CD14-positive monocyte (primary cell): ENCODE results near the gene RAET1E. TPM values are rescaled to one million over a fixed set of nuclear protein-coding genes. Genes with fewer than 3 reads are reported as not detected.

Experiments
- DNase-seq, 3 donors: peaks; one replicate each; pipeline ENCODE4 v3.0.0-alpha.2; 2011 to 2022
- H2AFZ ChIP-seq: 2 replicates; pipeline ENCODE4 v1.6.0; 2012; ENCODE audit warnings: mild to moderate bottlenecking, low read depth, low read length, inconsistent platforms; ENCODE audit not compliant: insufficient read depth, poor library complexity, severe bottlenecking
- H3K27ac ChIP-seq, 2 donors: 1 replicate in 1 of 2; 2 replicates in 1 of 2; pipeline ENCODE4 v1.5.1; 2012 to 2013; ENCODE audit warnings: low read length in 2 of 2, control low read depth in 1 of 2, inconsistent platforms in 1 of 2, low read depth in 1 of 2, mild to moderate bottlenecking in 1 of 2
- H3K27me3 ChIP-seq, 2 donors: one replicate each; pipeline versions ENCODE4 v1.6.0 to v1.6.1; 2011 to 2013; ENCODE audit warnings: low read length in 2 of 2; ENCODE audit not compliant: control insufficient read depth in 2 of 2, insufficient read depth in 2 of 2
- H3K36me3 ChIP-seq, 2 donors: replicated peaks in 1 of 2; 1 replicate in 1 of 2; 2 replicates in 1 of 2; pipeline versions ENCODE4 v1.5.1 to v1.6.1; 2012 to 2013; ENCODE audit warnings: low read length in 2 of 2, control low read depth in 1 of 2, inconsistent platforms in 1 of 2, mild to moderate bottlenecking in 1 of 2; ENCODE audit not compliant: insufficient read depth in 2 of 2, control insufficient read depth in 1 of 2
- H3K4me1 ChIP-seq, 2 donors: 1 replicate in 1 of 2; 2 replicates in 1 of 2; pipeline versions ENCODE4 v1.5.1 to v1.6.1; 2012 to 2013; ENCODE audit warnings: low read length in 2 of 2, control low read depth in 1 of 2, inconsistent platforms in 1 of 2, mild to moderate bottlenecking in 1 of 2, moderate library complexity in 1 of 2; ENCODE audit not compliant: insufficient read depth in 2 of 2, control insufficient read depth in 1 of 2
- H3K4me2 ChIP-seq: replicated peaks from 2 replicates; pipeline ENCODE3; 2012; ENCODE audit warnings: low read length, moderate library complexity, mild to moderate bottlenecking; ENCODE audit not compliant: poor library complexity, severe bottlenecking; ENCODE audit errors: extremely low read depth
- H3K4me3 ChIP-seq, 3 experiments: fragments of 200-600 bp in 1 of 3; sonication (generic) in 1 of 3; replicated peaks in 1 of 3; 1 replicate in 2 of 3; 2 replicates in 1 of 3; pipeline ENCODE4 v1.5.1; 2011 to 2013; ENCODE audit warnings: low read length in 3 of 3, mild to moderate bottlenecking in 3 of 3, control low read depth in 2 of 3, low read depth in 2 of 3, inconsistent platforms in 1 of 3, moderate library complexity in 1 of 3
- H3K79me2 ChIP-seq: 2 replicates; pipeline ENCODE4 v1.6.0; 2012; ENCODE audit warnings: mild to moderate bottlenecking, control low read depth, inconsistent platforms, low read length, moderate library complexity; ENCODE audit not compliant: insufficient read depth
- H3K9ac ChIP-seq: 2 replicates; pipeline ENCODE4 v1.6.0; 2017; ENCODE audit warnings: low read length, mild to moderate bottlenecking; ENCODE audit not compliant: insufficient read depth, poor library complexity, severe bottlenecking
- H3K9me3 ChIP-seq, 2 donors: replicated peaks in 1 of 2; 1 replicate in 1 of 2; 2 replicates in 1 of 2; pipeline versions ENCODE4 v1.5.1 to v1.6.1; 2012 to 2013; ENCODE audit warnings: low read length in 2 of 2, control low read depth in 1 of 2; ENCODE audit not compliant: control insufficient read depth in 1 of 2, insufficient read depth in 1 of 2
- H4K20me1 ChIP-seq: 2 replicates; pipeline ENCODE4 v1.6.0; 2012; ENCODE audit warnings: mild to moderate bottlenecking, low read length, control low read depth, moderate library complexity; ENCODE audit not compliant: insufficient read depth
- H3K27ac Mint-ChIP-seq, 7 donors: one replicate each; pipeline ENCODE4 v1.8.0; 2020; ENCODE audit warnings: mild to moderate bottlenecking in 7 of 7, mixed read lengths in 7 of 7, moderate library complexity in 6 of 7, inconsistent platforms in 2 of 7
- H3K27me3 Mint-ChIP-seq, 3 donors: one replicate each; pipeline ENCODE4 v1.8.0; 2021 to 2022; ENCODE audit warnings: low read depth in 3 of 3, mild to moderate bottlenecking in 3 of 3, mixed read lengths in 3 of 3, moderate library complexity in 3 of 3, inconsistent platforms in 1 of 3
- H3K36me3 Mint-ChIP-seq, 2 donors: one replicate each; pipeline ENCODE4 v1.8.0; 2020; ENCODE audit warnings: mixed read lengths in 2 of 2, inconsistent platforms in 1 of 2, mild to moderate bottlenecking in 1 of 2
- H3K4me1 Mint-ChIP-seq: one replicate; pipeline ENCODE4 v1.8.0; 2020; ENCODE audit warnings: mild to moderate bottlenecking, mixed read lengths
- H3K4me3 Mint-ChIP-seq, 2 donors: one replicate each; pipeline ENCODE4 v1.8.0; 2020; ENCODE audit warnings: mild to moderate bottlenecking in 2 of 2, mixed read lengths in 2 of 2, moderate library complexity in 1 of 2
- H3K9me3 Mint-ChIP-seq, 7 donors: one replicate each; pipeline ENCODE4 v1.8.0; 2020 to 2022; ENCODE audit warnings: mixed read lengths in 7 of 7, mild to moderate bottlenecking in 6 of 7, moderate library complexity in 6 of 7, inconsistent platforms in 2 of 7
- WGBS: methylation state at CpG from one replicate; pipeline ENCODE4 v1.1.5; 2013; ENCODE audit warnings: missing lambda C conversion rate; ENCODE audit not compliant: insufficient coverage; 5-methylcytosine and 5-hydroxymethylcytosine counted together
- intact Hi-C, 2 donors: fragments of 100-400 bp; cut with micrococcal nuclease; formaldehyde crosslinking; loops; one replicate each; pipeline versions ENCODE4 v1.15.0 to v1.15.1; 2023
- polyA plus RNA-seq, 3 donors: library from polyadenylated mRNA; depleted of rRNA in 1 of 3; unstranded in 2 of 3; stranded (reverse) in 1 of 3; fragments of 300-500 nt in 2 of 3; fragments of >200 nt in 1 of 3; fragmentation: Illumina TruSeq in 2 of 3; gene quantifications; 1 replicate in 2 of 3; 2 replicates in 1 of 3; pipeline ENCODE4 v1.2.3, GENCODE V29; 2012 to 2021
- TF ChIP-seq, protein P1 (sequence below): fragments of 200-600 bp; IDR thresholded peaks from one replicate; pipeline ENCODE4 v1.8.0; 2022; ENCODE audit warnings: antibody characterized with exemption, mild to moderate bottlenecking

Gene RAET1E
- polyA plus RNA-seq, 3 donors, result not detected

GRCh38 chr6:149881066-149881766 lies 16.7 kb downstream of the RAET1E start:
- TF ChIP-seq, protein P1, sequence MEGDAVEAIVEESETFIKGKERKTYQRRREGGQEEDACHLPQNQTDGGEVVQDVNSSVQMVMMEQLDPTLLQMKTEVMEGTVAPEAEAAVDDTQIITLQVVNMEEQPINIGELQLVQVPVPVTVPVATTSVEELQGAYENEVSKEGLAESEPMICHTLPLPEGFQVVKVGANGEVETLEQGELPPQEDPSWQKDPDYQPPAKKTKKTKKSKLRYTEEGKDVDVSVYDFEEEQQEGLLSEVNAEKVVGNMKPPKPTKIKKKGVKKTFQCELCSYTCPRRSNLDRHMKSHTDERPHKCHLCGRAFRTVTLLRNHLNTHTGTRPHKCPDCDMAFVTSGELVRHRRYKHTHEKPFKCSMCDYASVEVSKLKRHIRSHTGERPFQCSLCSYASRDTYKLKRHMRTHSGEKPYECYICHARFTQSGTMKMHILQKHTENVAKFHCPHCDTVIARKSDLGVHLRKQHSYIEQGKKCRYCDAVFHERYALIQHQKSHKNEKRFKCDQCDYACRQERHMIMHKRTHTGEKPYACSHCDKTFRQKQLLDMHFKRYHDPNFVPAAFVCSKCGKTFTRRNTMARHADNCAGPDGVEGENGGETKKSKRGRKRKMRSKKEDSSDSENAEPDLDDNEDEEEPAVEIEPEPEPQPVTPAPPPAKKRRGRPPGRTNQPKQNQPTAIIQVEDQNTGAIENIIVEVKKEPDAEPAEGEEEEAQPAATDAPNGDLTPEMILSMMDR, result no peak
- Histone ChIP-seq H2AFZ (no peak overlapping the region), H3K4me1 (no peaks in the 10 kb centered on the region), H3K79me2 (no peaks in the 10 kb centered on the region), H3K9ac (no peak overlapping the region), H3K27me3 (peaks cover 0 to 5% of the 10 kb centered on the region in 2 donors), H3K4me2 (no peak overlapping the region), H3K9me3 (no peaks in the 10 kb centered on the region), H3K36me3 (no peaks in the 10 kb centered on the region), H3K27ac (no peak overlapping the region), H4K20me1 (no peaks in the 10 kb centered on the region), H3K4me3 (no peak overlapping the region)
- no peak overlapping the region for H3K27ac Mint-ChIP-seq
- peaks cover 8 to 22% (median 16%) of the 10 kb centered on the region in 3 donors for H3K27me3 Mint-ChIP-seq
- no peaks in the 10 kb centered on the region for H3K36me3 Mint-ChIP-seq
- WGBS, result 87% methylated on average over 10 of the region's 10 CpGs
- no peak overlapping the region for H3K4me3 Mint-ChIP-seq
- no peak for DNase-seq
- intact Hi-C loops, result no loop called here
- peaks cover 0 to 4% (median 0%) of the 10 kb centered on the region in 7 donors for H3K9me3 Mint-ChIP-seq
- H3K4me1 Mint-ChIP-seq, result no peaks in the 10 kb centered on the region

GRCh38 chr6:149877659-149878058 lies 20.3 kb downstream of the RAET1E start:
- Histone ChIP-seq H3K9ac (no peak overlapping the region), H3K27me3 (peaks cover 0 to 7% of the 10 kb centered on the region in 2 donors), H3K4me2 (no peak overlapping the region), H4K20me1 (no peaks in the 10 kb centered on the region), H3K4me3 (no peak overlapping the region), H3K4me1 (no peaks in the 10 kb centered on the region), H3K79me2 (no peaks in the 10 kb centered on the region), H3K9me3 (no peaks in the 10 kb centered on the region), H3K36me3 (no peaks in the 10 kb centered on the region), H2AFZ (no peak overlapping the region), H3K27ac (no peak overlapping the region)
- H3K9me3 Mint-ChIP-seq, result peaks cover 0 to 4% (median 0%) of the 10 kb centered on the region in 7 donors
- no CpG with 5 or more reads among the region's 1 CpG for WGBS
- H3K36me3 Mint-ChIP-seq, result no peaks in the 10 kb centered on the region
- no peaks in the 10 kb centered on the region for H3K4me1 Mint-ChIP-seq
- intact Hi-C loops, result no loop called here
- no peak overlapping the region for H3K4me3 Mint-ChIP-seq
- H3K27ac Mint-ChIP-seq, result no peak overlapping the region
- peaks cover 8 to 22% (median 12%) of the 10 kb centered on the region in 3 donors for H3K27me3 Mint-ChIP-seq
- TF ChIP-seq, protein P1, result no peak
- DNase-seq, result no peak
